Hematopoietic multipotent progenitor cell treated with erythropoietin and hydrocortisone succinate and interleukin-3 and kit ligand, for 8 days (in vitro differentiated cells): ENCODE data around the gene EIF1B.
A peak's percentile ranks its signal among the peaks of the same experiment; 100 is the strongest.
"Not testable (repeated sequence)": the region's sequence is repeated elsewhere in the genome, so short reads cannot be mapped to it uniquely, and the experiment has no call there.

Experiments
- DNase-seq: peaks from one replicate; pipeline ENCODE4 v3.0.0-alpha.2; 2015

The EIF1B gene

DNA sequence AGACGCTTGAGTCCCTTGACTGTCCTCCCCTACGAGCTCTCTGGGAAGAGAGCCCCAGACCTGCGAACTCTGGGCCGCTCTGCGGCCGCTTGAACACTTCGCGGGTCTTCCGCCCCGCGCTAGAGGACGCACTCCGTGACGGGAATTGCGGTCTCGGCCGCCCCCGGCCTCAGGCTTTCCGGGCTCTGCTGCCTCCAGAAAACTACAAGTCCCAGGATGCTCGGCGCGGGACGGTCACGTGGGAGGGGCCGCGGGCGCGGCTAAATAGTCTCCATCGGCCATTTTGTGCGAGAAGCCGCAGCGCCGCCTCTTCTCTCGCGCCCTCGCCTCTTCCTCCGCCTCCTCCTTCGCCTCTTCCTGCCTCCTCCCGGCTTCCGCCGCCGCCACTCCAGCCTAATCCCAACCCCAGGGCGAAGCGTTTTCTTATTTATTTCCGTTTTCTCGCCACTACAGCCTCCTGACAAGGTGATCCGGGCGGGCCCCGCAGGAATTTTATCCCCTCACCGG, at the start of gene EIF1B:
Gene EIF1B (plus strand): TSS at position 290 of the 507 bp plus-strand sequence. CDS start 235 bp downstream, outside the sequence.
- peak; percentile 97 for DNase-seq

- no peak for DNase-seq
Observed at GRCh38 chr3:40262331-40262730, 47.2 kb upstream of the EIF1B start.

GRCh38 chr3:40264451-40264850, 45.1 kb upstream of the EIF1B start:
- DNase-seq: no peak

- DNase-seq: no peak
Observed at GRCh38 chr3:40265181-40265580, 44.3 kb upstream of the EIF1B start.

DNA sequence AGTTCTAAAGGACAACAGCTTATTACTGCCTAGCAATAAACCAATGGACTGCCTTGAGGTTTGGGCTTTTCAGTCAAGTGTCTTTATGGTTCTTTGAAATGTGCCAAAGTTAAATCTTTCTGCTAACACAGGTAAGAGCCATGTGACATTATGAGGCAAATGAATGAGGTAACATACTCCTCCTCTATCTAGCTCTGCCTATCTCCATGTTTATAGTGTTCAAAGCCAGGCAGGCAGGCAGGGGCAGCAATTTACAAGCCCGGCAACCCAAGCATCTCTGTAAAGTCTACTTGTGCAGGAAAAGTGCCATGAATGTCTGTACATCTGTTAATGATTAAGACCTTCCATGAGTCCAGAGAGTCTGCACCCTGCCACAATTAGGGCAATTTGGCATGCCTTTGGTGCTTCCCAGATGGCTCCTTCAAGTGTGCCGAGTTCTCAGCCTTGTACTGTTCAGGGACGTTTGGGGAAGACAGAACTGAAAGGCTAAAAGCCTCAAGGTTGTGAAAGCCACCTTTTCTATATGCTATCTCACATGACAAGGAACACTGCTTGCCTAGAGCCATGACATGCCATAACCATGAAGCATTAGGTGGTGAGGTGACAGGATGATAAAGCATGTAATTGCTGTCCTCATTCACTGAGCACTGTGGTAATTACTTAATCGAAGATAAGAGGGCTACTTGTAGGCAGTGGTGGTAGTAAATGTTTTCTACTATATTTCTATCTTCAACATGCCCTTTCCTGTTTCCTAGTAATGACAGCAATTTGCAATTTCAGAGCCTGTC, 41.4 kb upstream of the EIF1B start:
- peak; percentile 33 for DNase-seq

DNA sequence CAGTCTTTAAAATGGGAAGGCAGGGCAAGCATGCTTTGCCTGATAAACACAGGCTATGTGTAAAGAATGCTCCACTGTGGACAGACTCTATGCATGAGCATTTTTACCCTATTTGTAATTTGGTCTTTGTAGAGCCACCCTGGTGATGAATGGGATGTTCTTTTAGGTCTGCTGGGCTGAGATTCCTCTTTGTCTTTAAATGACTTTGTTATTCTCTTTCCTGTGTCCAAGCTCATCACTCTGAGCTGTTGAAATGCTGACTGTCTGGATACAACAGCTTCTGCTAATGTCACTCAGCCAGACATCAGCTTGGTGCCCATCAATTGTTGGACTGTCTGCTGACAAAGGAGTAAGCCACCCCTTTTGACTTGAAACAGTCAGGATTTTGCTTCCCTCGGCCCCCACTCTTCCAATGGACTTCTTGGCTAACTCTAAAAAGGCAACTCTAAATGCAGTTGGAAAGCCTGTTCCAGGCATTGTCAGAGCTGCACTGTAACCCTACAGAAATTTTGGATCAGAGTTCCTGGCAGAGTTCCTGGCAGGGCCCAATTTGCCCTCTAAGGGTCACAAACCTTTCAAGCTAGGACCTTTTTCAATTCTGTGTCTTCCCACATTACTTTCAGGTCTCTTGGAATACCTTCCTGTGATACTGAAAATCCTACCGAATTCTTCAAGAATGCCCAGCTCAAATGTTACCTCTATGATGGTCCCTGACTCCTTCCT, 40.5 kb upstream of the EIF1B start:
- no peak for DNase-seq

DNA sequence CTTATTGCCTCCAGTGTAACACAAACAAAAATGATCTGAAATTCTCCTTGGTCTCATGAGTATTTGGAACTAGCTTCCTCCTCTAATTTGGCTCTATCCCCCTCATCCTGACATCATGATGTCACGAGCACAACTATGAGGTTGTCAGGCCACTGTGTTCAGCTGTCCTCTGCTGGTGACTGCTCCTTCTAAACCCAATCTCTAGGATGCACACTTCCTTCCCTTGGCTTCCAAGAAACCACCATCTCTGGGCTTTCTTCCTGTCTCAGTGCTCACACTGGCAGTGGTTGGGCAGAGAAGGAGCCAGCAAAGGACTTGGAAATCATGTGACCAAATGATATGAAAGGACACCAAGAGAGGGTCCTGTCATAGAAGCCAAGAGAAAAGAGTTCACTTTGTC, 30.7 kb upstream of the EIF1B start:
- peak; percentile 30 for DNase-seq

GRCh38 chr3:40281995-40282394, 27.5 kb upstream of the EIF1B start:
- no peak for DNase-seq

DNA sequence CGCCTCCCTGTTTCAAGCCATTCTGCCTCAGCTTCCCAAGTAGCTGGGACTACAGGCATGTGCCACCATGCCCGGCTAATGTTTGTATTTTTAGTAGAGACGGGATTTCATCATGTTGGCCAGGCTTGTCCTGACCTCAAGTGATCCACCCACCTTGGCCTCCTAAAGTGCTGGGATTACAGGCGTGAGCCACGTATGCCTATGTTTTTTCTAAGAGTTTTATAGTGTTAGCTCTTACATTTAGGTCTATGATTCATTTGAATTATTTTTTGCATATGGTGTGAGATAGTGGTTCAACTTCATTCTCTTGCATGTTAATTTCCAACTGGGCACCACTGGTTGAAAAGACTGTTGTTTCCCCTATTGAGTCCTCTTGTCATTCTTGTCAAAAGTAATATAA, 26.4 kb upstream of the EIF1B start:
- DNase-seq: not testable (repeated sequence)

- DNase-seq: no peak
Observed at GRCh38 chr3:40287248-40287647, 22.3 kb upstream of the EIF1B start.

DNA sequence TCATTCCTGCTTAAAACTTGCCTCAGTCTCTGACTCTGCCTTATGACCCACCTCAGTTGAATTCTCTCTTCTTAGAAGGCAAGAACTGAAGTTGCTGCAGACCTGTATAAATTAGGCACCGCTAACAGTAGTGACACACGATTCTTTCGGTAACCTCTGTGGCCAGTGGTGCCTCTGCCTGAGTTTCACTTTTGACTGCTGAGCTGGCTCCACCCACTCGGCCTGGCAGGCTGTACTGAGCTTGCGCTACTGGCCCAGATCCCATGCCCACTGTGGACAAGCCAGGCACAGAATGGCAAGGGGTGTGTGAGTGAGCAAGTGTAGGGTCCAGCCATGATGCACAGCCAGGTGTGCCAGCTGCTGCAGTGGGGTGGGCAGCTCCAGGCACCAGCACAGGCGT, 19.1 kb upstream of the EIF1B start:
- no peak for DNase-seq

- DNase-seq: no peak
Observed at GRCh38 chr3:40291471-40291870, 18.0 kb upstream of the EIF1B start.

- no peak for DNase-seq
Observed at GRCh38 chr3:40292637-40293349, 16.7 kb upstream of the EIF1B start.

DNA sequence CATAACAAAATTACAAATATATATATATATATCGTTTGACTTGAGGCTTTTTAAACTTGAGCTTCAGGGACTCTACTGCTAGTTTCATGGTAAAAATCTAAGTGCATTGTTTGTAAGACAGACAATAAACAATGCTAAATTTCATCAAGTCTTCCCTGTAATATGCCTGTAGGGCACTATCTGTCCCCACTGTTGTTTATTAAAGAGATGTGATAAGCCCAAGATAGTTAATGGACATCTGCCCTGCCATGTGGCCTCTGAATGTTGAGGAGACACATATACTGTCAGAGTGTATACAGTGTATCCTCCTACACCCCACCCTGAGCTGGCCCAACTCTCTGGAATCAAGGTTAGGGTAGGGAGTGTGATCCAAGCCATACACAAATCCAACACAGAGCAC, 15.1 kb upstream of the EIF1B start:
- no peak for DNase-seq

DNA sequence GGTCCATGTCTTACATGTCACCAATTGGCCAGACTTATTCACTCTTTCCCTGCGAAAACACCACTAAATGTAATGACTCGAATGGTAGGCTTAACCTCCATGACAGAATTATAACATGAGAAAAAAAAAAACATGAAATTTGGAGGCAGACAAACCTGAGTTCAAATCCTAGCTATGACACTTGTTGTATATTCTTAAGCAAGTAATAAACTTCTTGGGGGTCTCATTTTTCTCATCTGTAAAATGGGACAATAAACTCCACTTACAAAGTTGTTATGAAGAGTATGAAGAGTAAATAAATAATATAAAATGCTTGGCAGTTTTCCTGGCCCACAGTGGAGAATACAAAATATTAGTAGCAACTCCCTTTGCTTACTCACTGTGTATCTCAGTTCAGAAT, 11.4 kb upstream of the EIF1B start:
- DNase-seq: no peak

- DNase-seq: no peak
Observed at GRCh38 chr3:40299130-40299720, 10.3 kb upstream of the EIF1B start.

- DNase-seq: peak; percentile 52
Observed at GRCh38 chr3:40299721-40300335, 9.7 kb upstream of the EIF1B start.

- DNase-seq: no peak
Observed at GRCh38 chr3:40302784-40303183, 6.7 kb upstream of the EIF1B start.

- DNase-seq: no peak
Observed at GRCh38 chr3:40304352-40304751, 5.2 kb upstream of the EIF1B start.

- no peak for DNase-seq
Observed at GRCh38 chr3:40306336-40306735, 3.2 kb upstream of the EIF1B start.

- DNase-seq: no peak
Observed at GRCh38 chr3:40307176-40307575, 2.3 kb upstream of the EIF1B start.

GRCh38 chr3:40308725-40309417, 636 bp upstream of the EIF1B start:
- DNase-seq: no peak
